ENCODE results near the gene GMDS. TPM values are rescaled to one million over a fixed set of nuclear protein-coding genes. Genes with fewer than 3 reads are reported as not detected.
"Not testable (repeated sequence)": the region's sequence is repeated elsewhere in the genome, so short reads cannot be mapped to it uniquely, and the experiment has no call there.

The GMDS gene
- total RNA-seq, 1 donor from 2014 or later, result 7.2 TPM

DNA sequence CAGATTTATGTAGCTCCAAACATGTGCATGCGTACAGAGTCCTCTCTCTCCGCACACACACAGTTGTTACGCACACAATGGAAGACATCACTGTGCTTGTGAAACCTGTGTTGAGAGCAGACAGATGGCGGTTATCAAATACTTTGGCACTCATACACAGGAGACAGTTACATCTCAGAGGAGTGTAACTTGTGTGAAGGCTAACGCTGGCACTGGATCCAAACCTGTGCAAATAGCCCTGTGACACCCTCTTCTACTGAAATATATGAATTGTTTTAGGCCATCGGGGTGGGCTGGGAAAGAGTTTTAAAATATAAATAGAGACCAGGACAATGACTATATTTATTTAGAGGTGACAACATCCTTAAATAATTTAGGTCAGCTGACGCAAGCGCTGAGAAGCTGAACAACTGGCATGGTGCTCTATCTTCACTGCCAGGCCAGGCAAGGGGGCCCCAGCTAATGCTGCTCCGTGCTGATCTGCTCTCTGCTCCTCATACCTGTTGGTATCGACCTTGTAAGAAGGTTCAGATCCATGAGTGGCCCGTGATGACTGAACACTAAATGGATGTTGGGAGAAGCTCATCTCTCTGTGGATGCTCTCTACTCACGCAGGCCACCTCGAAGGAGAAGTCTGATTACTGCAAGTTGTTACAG lies 566.2 kb downstream of the GMDS start:
- H3K27ac ChIP-seq (replicated peaks), result peak overlapping the region; percentile 48
- no peak for DNase-seq
- H3K9me3 ChIP-seq (replicated peaks), result no peaks in the 10 kb centered on the region
- peak overlapping the region; percentile 7 for H3K4me3 ChIP-seq
- TF ChIP-seq CTCF (IDR thresholded peaks at IDR 0.05; ENCODE audit: borderline replicate concordance), result no peak
- intact Hi-C loops (cut with micrococcal nuclease), result no loop called here
- H3K27me3 ChIP-seq (ENCODE audit: low read depth), result no peaks in the 10 kb centered on the region
- H3K36me3 ChIP-seq, result no peaks in the 10 kb centered on the region
- peaks cover 26% of the 10 kb centered on the region for H3K4me1 ChIP-seq

DNA sequence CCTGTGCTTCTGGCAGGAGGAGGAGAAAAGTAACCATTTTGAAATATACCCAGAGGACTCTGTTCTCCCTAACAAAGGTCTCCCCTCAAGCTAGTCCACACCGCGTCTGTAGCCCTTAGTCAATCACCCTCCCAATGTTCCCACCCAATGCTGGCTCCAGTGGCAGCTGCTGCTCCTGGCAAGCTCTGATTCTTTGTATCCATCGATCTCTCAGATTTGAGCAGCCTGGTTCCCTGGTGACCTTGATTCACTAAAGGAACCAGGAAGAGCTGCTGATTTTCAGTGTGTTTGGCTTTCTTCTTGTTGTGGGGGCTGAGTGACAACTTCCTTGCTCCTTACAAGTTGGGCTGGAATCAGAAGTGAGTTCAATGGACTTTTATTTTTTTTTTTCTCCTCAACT lies 567.2 kb downstream of the GMDS start:
- H3K27me3 ChIP-seq (ENCODE audit: low read depth), result no peaks in the 10 kb centered on the region
- DNase-seq, result no peak
- H3K36me3 ChIP-seq, result no peaks in the 10 kb centered on the region
- no peak overlapping the region for H3K4me3 ChIP-seq
- peaks cover 26% of the 10 kb centered on the region for H3K4me1 ChIP-seq
- intact Hi-C loops (cut with micrococcal nuclease), result no loop called here
- H3K9me3 ChIP-seq (replicated peaks), result no peaks in the 10 kb centered on the region
- no peak for TF ChIP-seq CTCF (IDR thresholded peaks at IDR 0.05; ENCODE audit: borderline replicate concordance)
- H3K27ac ChIP-seq (replicated peaks), result peak overlapping the region; percentile 48

- no peak for DNase-seq
- Histone ChIP-seq H3K4me1 (no peaks in the 10 kb centered on the region), H3K36me3 (no peaks in the 10 kb centered on the region), H3K4me3 (no peak overlapping the region), H3K9me3 (replicated peaks) (no peaks in the 10 kb centered on the region), H3K27ac (replicated peaks) (no peak overlapping the region), H3K27me3 (ENCODE audit: low read depth) (no peaks in the 10 kb centered on the region)
- TF ChIP-seq CTCF (IDR thresholded peaks at IDR 0.05; ENCODE audit: borderline replicate concordance), result no peak
- intact Hi-C loops (cut with micrococcal nuclease), result no loop called here
Observed at GRCh38 chr6:1672379-1672778, 573.0 kb downstream of the GMDS start.

DNA sequence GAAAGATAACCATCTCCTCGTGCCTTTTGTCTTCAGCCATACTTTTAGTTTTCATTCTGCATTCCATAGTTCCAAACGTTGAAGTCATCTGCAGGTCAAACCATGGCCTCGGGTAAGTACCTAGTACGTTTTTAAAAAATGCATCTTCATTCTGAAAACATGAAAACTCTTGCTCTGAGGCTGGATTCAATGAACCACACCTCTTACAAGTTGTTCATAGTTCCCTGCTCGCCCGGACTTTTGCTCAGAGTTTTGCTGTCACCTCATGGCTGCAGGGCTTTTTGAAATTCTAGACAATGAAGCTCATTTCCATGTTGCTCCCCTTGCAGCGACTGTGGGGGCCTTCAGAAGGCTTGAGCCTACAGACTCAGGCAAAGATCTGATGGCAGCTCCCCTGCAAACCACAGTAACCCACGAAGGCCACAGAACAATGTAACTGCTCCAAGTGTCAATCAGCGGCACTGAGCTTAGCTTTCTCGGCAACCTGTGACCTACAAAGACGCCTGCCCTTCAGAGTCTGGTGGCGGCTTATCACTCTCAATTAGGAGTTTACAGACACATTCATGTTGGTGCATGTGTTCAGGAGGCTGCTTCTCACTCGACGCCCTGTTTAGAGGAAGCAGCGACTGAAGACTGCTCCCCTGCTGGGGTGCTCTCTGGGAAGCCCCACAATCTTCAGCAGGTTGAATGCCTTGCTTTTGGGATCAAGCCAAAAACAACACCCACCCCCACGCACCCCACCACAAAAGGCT lies 574.5 kb downstream of the GMDS start:
- Histone ChIP-seq H3K27me3 (ENCODE audit: low read depth) (no peaks in the 10 kb centered on the region), H3K36me3 (no peaks in the 10 kb centered on the region), H3K4me3 (no peak overlapping the region), H3K4me1 (no peaks in the 10 kb centered on the region), H3K9me3 (replicated peaks) (no peaks in the 10 kb centered on the region), H3K27ac (replicated peaks) (no peak overlapping the region)
- intact Hi-C loops (cut with micrococcal nuclease), result no loop called here
- TF ChIP-seq CTCF (IDR thresholded peaks at IDR 0.05; ENCODE audit: borderline replicate concordance), result no peak
- DNase-seq, result no peak

GRCh38 chr6:1669996-1670395 lies 575.4 kb downstream of the GMDS start:
- Histone ChIP-seq H3K9me3 (replicated peaks) (no peaks in the 10 kb centered on the region), H3K27me3 (ENCODE audit: low read depth) (no peaks in the 10 kb centered on the region), H3K36me3 (no peaks in the 10 kb centered on the region), H3K27ac (replicated peaks) (no peak overlapping the region), H3K4me3 (no peak overlapping the region), H3K4me1 (no peaks in the 10 kb centered on the region)
- no peak for DNase-seq
- no peak for TF ChIP-seq CTCF (IDR thresholded peaks at IDR 0.05; ENCODE audit: borderline replicate concordance)
- intact Hi-C loops (cut with micrococcal nuclease), result no loop called here

- H3K27me3 ChIP-seq (ENCODE audit: low read depth); H3K9me3 ChIP-seq (replicated peaks); H3K36me3 ChIP-seq; H3K4me1 ChIP-seq; H3K4me3 ChIP-seq; DNase-seq; H3K27ac ChIP-seq (replicated peaks); intact Hi-C loops (cut with micrococcal nuclease): not testable (repeated sequence)
Observed at GRCh38 chr6:1668456-1668855, 576.9 kb downstream of the GMDS start.

Data from left ventricle myocardium inferior (tissue), 1 donor.